DMS 273 (cell line): Measurements from ENCODE around the gene PCTP.
A peak's percentile ranks its signal among the peaks of the same experiment; 100 is the strongest.

Experiments
- DNase-seq: peaks from one replicate; lab custom pipeline; 2025; ENCODE audit not compliant: unreplicated experiment; lab: John Stamatoyannopoulos, UW

PCTP gene

DNA sequence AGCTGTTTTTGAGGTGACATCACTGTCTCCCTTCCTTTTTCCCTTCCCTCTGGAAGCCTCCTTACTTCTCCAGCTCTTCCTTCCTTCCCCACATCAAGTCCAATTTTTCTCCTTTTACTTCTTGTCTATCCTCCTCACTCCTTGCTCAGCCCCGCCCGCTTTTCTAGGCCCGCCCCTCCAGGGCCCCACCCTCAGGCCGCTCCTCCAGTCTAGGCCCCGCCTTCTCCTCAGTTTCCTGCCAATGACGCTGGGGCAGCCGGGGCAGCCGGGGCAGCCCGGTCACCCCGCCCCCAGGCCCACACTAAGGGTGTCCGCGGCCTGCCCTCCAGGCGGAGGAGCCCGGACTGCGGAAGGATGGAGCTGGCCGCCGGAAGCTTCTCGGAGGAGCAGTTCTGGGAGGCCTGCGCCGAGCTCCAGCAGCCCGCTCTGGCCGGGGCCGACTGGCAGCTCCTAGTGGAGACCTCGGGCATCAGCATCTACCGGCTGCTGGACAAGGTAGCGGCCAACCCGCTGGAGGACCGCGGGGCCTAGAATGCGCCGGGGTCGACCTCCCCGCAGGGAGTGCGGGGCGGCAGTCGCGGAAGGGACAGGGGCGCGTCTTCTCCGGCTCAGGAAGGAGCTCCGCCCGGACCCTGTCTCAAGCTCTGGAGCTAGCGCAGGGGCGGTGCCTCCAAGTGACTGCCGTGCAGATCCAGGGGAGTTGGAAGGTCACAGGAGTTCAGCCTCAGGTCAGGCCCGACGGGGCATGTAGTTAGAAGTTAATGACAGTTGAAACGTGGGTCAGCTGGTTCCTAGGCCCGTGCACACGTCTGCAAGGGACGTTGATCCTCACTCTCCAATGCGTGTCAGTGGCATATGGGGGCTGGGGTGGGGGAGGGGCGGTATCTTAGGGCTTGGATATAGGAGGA, at the start of gene PCTP:
Gene PCTP, plus strand, starts transcription at position 302 of the 908 bp plus-strand sequence. Its CDS starts 53 bp downstream, at position 355.
- peak; percentile 96 for DNase-seq

DNA sequence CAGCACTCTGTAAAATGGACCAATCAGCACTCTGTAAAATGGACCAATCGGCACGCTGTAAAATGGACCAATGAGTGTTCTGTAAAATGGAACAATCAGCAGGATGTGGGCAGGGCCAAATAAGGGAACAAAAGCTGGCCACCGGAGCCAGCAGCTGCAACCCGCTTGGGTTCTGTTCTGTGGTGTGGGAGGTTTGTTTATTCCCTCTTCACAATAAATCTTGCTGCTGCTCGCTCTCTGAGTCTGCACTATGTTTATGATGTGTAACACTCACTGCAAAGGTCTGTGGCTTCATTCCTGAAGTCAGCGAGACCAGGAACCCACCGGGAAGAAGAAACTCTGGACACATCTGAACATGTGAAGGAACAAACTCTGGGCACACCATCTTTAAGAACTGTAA, 48.7 kb upstream of the PCTP start:
- DNase-seq = no peak

DNA sequence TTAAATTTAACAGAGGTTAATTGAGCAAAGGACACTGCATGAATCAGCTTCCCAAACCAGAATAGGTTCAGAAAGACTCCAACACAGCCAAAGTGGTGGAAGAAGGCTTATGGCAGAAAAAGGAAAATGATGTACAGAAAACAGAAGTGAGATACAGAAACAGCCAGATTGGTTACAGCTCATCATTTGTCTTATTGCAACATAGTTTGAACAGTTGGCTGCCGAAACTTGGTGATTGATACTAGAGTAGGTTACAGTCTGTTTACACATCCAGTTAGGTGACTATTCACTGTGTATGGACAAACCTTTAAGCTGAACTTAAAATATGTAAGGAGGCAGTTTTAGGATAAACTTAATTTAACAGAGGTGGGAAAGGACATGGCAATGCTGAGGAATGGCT, 46.5 kb upstream of the PCTP start:
- no peak for DNase-seq

DNA sequence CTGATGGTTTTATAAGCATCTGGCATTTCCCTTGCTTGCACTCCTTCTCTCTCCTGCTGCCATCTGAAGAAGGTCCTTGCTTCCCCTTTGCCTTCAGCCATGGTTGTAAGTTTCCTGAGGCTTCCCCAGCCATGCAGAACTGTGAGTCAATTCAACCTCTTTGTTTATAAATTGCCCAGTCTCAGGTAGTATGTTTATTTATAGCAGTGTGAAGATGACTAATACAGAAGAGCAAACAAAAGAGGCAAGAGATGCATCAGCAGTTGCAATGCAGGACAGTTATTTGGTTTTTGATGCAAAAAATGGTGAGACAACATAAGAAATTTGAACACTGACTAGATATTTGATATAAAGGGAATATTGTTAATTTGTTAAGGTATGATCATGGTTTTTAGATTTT, 45.0 kb upstream of the PCTP start:
- DNase-seq = no peak

DNA sequence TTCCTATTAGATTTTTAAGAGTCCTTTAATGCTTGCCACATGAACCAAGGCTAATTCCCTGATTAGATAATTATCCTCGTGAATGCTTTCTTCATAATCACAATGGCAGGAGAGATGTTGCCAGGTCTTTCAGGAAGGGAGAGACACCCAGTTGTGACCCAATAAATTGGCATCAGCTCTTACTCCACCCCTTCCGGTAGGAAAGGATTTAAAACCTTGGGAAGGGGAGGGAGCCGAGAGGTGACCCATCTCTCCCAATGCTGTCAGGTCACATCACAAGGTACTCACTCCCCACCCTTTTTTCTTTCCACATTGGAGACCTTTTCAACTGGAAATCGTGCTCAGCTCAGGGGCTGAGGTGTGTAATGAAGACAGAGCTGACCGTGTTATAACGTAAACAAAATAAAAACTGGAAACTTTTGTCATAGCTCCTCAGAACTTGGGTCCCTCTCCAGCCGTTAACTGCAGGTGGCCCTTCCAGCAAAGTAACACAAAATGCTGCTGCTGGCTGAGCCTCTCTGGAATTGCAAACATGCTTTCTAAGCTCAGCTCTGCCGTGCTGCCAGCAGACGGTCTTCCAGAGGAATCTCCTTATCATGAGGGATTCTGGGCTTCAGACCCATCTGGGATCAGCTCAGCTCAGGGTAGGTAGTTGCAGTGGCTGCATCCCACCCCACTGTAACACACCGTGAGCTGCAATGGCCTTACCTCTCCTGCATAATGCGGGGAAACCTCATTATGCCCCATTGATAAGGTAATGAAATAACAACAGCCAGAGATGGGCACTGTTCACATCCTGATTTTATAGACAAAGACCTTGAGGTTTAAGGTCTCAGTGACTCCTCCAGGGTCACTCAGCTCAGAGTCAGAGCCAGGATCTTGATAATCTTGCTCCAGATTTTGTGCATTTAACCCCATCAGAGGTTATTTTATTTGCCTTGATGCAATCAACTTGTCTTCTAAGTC, 43.8 kb upstream of the PCTP start:
- DNase-seq = no peak

DNA sequence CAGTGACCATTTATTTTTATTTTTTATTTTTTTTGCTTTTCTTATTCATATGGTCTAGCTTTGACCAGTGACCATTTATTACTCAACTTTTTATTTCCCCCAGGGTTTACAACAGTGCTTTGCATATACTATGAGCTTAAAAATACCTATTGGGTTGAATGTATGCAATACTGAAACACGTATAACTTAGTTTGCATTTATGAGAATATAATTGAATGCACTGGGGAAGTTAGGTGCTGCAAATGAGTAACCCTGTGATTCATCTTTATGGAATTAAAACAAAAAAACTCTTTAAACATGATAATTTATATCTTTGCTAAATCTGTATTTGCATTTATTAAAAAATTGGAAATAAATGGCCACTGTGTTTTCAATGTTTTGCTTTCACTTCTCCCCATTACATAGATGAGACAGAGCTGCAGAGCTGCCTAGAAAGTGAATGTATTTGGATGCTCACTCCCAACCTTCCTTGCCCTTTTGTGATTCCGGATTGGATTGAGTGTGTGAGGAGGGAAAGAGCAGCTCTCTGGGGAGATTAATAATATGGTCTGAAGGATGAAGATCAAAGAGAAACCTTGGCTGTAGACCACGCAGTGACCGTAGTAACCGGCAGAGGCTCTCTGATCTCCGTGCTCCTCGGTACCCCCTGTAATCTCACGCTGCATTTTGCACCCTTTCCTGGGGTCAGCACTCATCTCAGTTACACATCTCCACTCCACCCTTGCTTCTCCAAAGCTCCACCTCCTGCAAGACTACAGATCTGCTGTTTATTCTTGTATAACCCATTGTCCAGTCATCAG, 42.5 kb upstream of the PCTP start:
- no peak for DNase-seq

DNA sequence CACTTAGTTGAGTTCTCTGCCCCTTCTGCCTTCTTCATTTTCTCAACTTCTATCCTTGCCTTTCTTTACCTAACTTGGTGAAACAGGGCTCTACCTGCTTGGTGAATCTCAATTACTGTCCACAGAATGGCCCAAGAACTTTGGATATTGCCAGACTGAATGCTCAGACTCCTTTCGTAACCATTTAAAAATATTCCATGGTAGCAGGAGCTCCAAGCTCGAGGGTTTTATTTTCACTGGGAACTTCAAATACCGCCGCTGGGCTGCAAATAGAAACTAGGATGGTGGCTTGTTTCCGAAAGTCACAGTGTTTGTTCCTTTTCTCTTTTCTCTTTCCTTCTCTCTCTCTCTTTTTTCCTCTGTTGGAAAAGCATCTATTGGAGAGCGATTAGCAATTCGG, 41.4 kb upstream of the PCTP start:
- no peak for DNase-seq

DNA sequence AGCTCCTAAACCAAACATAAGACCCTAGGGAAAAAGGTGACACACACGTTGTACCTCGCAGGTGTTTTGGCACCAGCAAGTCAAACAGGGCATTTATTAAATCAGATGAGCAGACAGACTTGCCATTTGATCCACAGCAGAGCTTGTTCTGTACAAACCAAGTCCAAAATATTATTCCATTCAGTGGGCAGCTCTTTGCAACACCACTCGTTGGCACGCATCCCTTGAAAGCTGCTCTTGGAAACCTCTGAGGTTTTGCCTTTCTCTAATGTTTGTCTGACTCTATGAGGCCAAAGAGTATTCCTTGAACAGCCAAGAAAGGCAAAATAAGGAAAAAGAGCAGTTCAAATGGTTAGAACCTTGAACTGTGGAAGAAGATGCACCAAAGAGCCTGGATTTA, 40.9 kb upstream of the PCTP start:
- no peak for DNase-seq

DNA sequence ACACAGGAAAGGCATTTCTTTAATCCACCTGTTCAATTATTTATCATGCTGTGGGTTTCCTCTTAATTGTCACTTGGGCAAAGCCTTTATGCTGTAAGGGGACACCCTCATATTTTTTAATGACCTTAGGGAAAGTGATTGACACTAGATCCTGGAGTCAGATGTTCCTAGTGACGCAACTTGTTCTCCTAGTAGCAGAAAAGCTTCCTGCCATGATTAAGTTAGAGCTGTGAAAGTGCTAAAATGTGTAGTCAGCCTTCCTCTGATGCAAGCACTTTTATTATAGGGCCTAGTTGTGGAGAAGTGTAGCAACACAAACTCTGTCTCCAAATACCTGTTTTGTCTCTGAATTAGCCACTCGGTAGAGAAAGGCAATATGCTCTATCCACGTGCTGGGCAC, 40.4 kb upstream of the PCTP start:
- peak; percentile 22 for DNase-seq

DNA sequence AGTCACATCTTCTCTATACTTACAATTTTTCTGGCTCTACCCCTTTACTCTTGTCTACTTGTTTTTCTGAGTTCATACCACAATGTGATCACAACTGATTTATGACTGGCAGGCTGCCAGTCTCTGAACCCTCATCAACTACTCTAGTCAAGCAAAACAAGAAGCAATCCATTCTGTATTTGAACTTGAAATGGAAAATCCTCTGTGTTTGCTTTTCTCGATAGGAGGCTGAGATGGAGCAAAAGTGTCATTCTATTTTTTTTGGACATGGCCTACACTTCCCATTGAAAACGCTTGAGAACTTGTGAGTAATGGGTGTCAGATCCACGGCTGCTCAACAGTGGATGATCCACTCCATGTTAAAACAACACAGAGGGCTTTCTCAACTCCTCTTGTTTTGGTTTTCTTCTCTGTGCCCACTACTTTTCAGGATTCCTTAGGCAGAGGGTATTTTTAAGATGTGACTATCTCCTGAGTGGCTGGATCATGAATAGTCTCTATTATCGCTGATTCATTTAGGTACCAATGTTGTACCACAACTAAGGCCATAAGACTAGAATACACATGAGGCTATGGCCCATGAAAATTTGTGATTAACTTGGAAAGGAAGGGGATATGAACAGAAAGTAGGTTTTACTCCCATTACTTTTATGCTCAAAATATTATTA, 39.9 kb upstream of the PCTP start:
- DNase-seq = peak; percentile 11

DNA sequence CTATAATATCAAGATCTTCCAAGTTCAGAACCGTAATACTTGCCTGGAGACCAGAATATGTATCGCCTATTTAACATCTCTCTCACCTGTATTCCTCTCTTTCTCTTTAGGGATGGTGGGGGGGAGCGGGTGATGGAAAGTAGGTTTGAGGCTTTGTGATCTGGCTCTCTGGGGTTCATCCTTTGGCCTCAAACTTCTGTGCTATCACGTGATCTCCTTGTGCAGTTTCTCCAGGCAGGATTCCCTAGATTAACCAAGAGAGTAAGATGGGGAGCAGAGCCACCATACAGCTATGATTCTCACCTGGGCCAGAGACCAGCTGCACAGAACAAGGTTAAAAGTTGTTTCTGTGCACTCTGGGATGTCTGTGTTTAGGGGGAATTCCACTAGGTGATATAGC, 33.4 kb upstream of the PCTP start:
- DNase-seq = no peak

DNA sequence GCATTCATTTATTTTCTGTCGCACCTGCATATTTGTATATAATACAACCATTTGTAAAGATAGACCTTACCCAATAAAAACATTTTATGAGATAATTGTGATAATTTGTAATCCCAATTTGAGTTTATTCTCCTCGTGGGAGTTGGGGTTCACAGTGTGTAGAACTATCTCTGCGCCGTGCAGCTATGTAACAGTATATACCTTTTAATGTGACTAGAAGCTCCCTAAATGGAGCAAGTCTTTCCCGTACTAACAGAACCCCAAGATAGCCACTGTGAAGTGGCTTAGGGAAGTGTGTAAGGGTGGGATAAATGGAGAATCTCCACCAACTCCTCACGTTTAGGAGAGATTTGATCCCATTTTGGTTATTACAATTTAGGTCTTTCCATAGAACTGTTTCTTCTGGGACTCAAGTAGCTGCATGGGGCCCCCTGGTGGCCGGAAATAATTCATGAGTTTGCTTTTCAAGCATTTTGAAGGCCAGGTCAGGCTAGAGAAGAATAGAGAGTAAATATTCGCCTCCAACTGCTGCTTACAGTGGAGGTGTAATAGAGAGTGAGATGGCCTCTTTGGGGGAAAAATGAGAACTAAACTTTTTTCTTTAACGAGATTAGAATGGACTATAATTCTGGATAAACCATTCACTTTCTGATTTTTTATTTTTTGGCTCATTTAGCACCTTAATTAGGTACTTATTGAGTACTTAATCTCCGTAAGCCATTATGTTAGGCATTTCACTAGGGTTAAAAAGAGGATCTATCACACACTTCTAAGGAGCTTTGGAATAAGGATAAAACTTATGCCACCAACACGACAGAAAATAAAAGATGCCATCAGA, 32.7 kb upstream of the PCTP start:
- DNase-seq = peak; percentile 88

DNA sequence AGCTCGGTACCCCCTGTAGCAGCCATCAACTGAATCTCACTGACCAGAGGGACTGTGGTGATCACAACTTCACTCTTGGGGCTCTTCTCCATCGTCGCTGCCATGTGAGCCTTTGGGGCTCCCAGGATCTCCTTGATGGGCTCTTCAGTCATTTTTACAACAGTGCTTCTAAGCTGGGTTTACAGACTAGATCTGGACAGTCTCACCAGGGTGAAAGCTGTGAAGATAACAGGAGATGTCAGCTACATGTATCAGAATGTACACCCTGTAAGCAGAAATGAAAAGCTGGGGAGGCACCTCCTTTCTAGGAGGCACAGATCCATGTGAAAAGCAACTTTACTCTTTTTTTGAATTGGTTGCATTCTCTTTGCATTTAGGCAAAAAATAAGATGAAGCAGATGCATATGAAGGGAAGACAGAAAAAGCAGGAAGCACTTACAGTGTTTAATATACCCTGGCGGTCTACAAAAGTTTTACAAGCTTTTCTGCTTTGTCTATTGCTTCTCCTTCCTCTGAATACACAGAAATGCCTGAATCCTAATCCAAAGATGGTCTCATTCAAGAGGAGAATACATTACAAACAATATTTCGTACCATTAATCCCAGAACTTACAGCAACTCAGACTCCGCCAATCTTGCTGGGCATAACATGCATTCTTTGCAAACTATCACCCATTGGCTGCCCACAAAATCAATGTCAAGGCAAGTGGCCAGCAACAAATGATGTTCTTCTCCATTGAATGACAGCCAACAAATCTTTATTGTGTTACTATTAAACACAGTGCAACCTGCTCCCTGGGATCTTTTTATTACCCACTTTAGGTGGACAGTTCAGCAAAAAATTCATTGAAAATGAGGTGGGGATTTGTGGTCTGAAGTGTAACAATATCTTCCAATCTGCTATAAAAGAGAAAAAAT, 29.7 kb upstream of the PCTP start:
- no peak for DNase-seq

DNA sequence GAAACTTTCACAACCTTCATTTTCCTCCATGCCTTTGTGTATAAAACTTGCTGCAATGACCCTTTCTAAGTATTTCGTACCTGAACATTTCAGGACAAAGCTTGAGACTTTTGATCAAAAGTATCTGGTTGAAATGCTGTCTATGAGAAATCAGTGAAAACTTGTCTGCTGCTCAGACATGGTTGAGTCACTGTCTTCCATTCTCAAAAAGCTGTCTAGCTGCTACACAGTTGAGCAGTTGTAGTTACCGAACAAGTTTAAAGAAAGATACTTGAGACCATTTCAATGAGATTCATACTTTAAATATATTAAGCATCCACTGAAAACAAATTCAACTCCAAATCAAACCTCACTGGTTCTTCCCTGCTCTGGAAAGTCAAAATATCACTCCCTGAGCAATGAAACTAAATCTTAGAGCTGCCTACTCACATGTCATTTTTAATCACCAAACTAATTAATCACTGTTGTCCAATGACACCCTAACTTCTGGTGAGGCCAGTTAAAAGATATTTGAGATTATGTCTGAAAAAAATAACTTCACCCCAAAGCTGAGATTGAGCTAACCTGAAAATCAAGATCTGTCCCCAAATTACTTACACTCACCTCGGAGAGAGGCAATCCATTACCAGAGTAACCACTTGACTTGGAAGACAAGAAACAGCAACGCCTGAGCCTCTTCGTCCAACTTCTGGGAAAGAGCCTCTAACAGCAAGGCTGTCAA, 28.7 kb upstream of the PCTP start:
- DNase-seq = peak; percentile 54

DNA sequence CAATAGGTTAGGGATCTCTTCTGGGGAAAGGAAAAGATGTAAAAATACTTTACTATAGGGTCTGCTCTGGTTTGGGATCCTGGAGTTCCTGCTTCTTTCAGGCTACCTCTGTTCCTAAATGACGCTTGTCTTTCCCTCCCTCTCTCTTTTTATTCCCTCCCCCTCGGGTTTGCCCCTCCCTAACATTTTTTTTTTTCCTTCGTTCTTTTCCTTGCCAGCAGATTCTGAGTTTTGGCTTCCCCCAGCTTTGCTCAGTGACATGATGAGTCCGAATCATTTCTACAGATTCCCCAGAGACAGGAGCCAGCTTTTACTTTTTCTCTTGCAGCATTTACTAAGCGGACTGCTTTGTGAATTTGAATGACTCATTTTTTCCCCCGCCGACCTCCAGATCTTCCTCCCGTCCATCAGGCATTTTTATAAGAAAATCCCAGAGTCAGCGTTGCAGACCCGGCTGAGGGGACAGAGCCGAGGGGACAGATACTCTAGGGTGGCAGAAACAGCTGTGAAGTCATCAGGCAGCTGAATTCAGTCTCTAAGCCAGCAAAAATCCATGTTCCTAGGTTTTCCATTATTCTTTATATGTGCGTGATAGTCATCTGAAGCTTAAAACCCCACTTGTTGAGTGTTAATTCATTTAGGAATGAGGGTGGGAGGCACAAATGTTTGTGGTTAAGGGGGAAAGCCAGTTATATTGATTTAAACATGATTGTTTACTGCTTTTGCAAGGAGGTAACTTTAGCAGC, 27.9 kb upstream of the PCTP start, which contains the start of gene TMEM100:
Gene TMEM100, minus strand, starts transcription at position 123 of the 746 bp plus-strand sequence. CDS start 1,794 bp downstream, outside the sequence.
- peak; percentile 54 for DNase-seq

DNA sequence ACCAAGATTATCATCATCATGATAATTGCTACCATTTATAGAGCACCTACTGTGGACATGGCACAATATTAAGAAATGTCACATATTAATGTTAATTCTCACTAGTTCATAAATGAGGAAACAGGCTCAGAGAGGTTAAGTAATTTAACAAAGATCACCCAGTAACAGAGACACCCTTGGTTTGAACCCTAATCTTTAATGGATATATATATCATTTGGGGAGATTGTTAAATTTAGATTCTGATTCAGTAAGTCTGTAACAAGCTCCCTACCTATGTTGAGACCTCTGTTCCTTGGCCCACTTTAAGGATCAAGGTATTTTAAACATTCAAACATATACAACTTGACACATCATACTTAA, 27.4 kb upstream of the PCTP start:
- DNase-seq = no peak

DNA sequence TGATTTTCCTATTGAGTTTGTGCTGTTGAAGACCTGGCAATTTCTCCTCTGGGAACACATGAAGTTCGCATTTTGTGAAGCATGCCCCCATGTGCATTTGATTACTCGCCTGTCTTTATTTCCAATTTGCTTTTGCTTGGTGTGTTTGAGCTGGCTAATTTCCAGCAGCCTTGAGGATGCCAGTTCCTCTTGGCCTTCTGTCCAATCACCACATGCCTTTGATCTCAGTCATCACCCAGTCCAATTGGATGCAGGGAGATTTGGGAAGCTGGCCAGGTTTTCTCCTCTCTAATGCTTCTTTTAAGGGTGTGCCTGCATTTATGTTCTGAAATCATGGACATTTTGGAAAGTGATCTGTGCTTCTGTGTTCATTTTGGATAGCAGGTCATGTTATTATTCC, 24.4 kb upstream of the PCTP start:
- DNase-seq = peak; percentile 83
